OCI-LY3 (cell line): ENCODE results near the gene GRIN2A.

Experiments used
- CTCF ChIP-seq: fragments of 200-600, 300-600 bp; sonication (generic); IDR thresholded peaks from 2 replicates; pipeline ENCODE4 v1.5.1; 2014; ENCODE audit warnings: antibody characterized with exemption, low read length, low read depth
- EZH2phosphoT487 ChIP-seq: fragments of 200-600 bp; shearing (Covaris generic); IDR thresholded peaks from 2 replicates; pipeline ENCODE4 v1.6.1; 2018; ENCODE audit warnings: antibody characterized with exemption, mixed run types, low read depth

- TF ChIP-seq CTCF (no peak), EZH2phosphoT487 (no peak)
These were observed 392.0 kb downstream of the GRIN2A start for GRCh38 chr16:9790199-9790598.
